Neural cell (in vitro differentiated cells): Measurements from ENCODE around the gene FAM83G. TPM values are rescaled to one million over a fixed set of nuclear protein-coding genes. Genes with fewer than 3 reads are reported as not detected.

ENCODE experiments used
- H2AFZ ChIP-seq: fragments of 200-600, 300-800 bp; sonication (generic), shearing (Covaris generic); 2 replicates; pipeline ENCODE4 v1.6.0; 2014; ENCODE audit warnings: low read depth, mild to moderate bottlenecking, antibody characterized with exemption, low read length, moderate library complexity
- H3F3A ChIP-seq: fragments of 200-600 bp; shearing (Covaris generic); 2 replicates; pipeline ENCODE4 v1.6.1; 2016; ENCODE audit warnings: mild to moderate bottlenecking, moderate library complexity, mixed read lengths, antibody characterized with exemption, low read length; ENCODE audit not compliant: insufficient read depth, poor library complexity, severe bottlenecking
- H3K27ac ChIP-seq: fragments of 200-600, 300-800 bp; sonication (generic), shearing (Covaris generic); 2 replicates; pipeline ENCODE4 v1.5.1; 2014; ENCODE audit warnings: mild to moderate bottlenecking, low read length, moderate library complexity
- H3K27me3 ChIP-seq: fragments of 300-800, 200-600 bp; sonication (generic), shearing (Covaris generic); 2 replicates; pipeline ENCODE4 v1.6.0; 2014; ENCODE audit warnings: mild to moderate bottlenecking, low read depth, low read length, moderate library complexity; ENCODE audit not compliant: insufficient read depth
- H3K36me3 ChIP-seq: fragments of 300-800, 200-600 bp; sonication (generic), shearing (Covaris generic); 2 replicates; pipeline ENCODE4 v1.5.1; 2014; ENCODE audit warnings: mild to moderate bottlenecking, antibody characterized with exemption, low read length, moderate library complexity; ENCODE audit not compliant: insufficient read depth
- H3K4me2 ChIP-seq: fragments of 300-800, 200-600 bp; sonication (generic), shearing (Covaris generic); 2 replicates; pipeline ENCODE4 v1.6.0; 2014; ENCODE audit warnings: mild to moderate bottlenecking, low read length
- H3K4me3 ChIP-seq: fragments of 300-800, 200-600 bp; sonication (generic), shearing (Covaris generic); 2 replicates; pipeline ENCODE4 v1.5.1; 2014; ENCODE audit warnings: mild to moderate bottlenecking, low read length, moderate library complexity
- H3K79me2 ChIP-seq: fragments of 200-600 bp; shearing (Covaris generic); replicated peaks from 2 replicates; pipeline ENCODE4 v1.6.0; 2014; ENCODE audit warnings: mild to moderate bottlenecking, low read length, moderate library complexity; ENCODE audit not compliant: insufficient read depth
- H3K9ac ChIP-seq: fragments of 300-800, 200-600 bp; sonication (generic), shearing (Covaris generic); 2 replicates; pipeline ENCODE4 v1.6.1; 2016; ENCODE audit warnings: mild to moderate bottlenecking, low read length, mixed read lengths
- H3K9me2 ChIP-seq: fragments of 200-600 bp; shearing (Covaris generic); 2 replicates; pipeline ENCODE4 v1.6.1; 2016; ENCODE audit warnings: mild to moderate bottlenecking, low read length, mixed read lengths; ENCODE audit not compliant: insufficient read depth
- H3K9me3 ChIP-seq: fragments of 200-600, 300-800 bp; sonication (generic), shearing (Covaris generic); 2 replicates; pipeline ENCODE4 v1.6.1; 2016; ENCODE audit warnings: mild to moderate bottlenecking, mixed run types, low read length, moderate library complexity, mixed read lengths
- H4K20me1 ChIP-seq: fragments of 200-600 bp; shearing (Covaris generic); 2 replicates; pipeline ENCODE4 v1.6.1; 2016; ENCODE audit warnings: mild to moderate bottlenecking, mixed run types; ENCODE audit not compliant: insufficient read depth
- CTCF ChIP-seq: fragments of 450-650 bp; IDR thresholded peaks from 2 replicates; pipeline ENCODE4 v1.5.1; 2014; ENCODE audit warnings: antibody characterized with exemption, mild to moderate bottlenecking, moderate library complexity; ENCODE audit not compliant: poor library complexity, severe bottlenecking
- EP300 ChIP-seq: fragments of 450-650 bp; conservative IDR thresholded peaks from 2 replicates; pipeline ENCODE4 v1.6.1; 2014; ENCODE audit warnings: antibody characterized with exemption, mild to moderate bottlenecking, moderate library complexity; ENCODE audit not compliant: poor library complexity, severe bottlenecking
- EZH2 ChIP-seq: fragments of 200-600, 300-800 bp; shearing (Covaris generic), sonication (generic); IDR thresholded peaks from 2 replicates; pipeline ENCODE4 v1.6.1; 2014; ENCODE audit warnings: antibody characterized with exemption, low read length, borderline replicate concordance, mild to moderate bottlenecking; ENCODE audit not compliant: insufficient read depth, poor library complexity, severe bottlenecking
- MXI1 ChIP-seq: fragments of 450-650 bp; conservative IDR thresholded peaks from 2 replicates; pipeline ENCODE4 v1.6.1; 2014; ENCODE audit warnings: antibody characterized with exemption, mild to moderate bottlenecking; ENCODE audit not compliant: poor library complexity, severe bottlenecking
- POLR2AphosphoS5 ChIP-seq: IDR thresholded peaks from 2 replicates; pipeline ENCODE4 v1.6.1; 2012
- RAD21 ChIP-seq: fragments of 450-650 bp; conservative IDR thresholded peaks from 2 replicates; pipeline ENCODE4 v1.6.1; 2014; ENCODE audit warnings: antibody characterized with exemption, mild to moderate bottlenecking, moderate library complexity
- SMC3 ChIP-seq: fragments of 450-650 bp; conservative IDR thresholded peaks from 2 replicates; pipeline ENCODE4 v1.6.1; 2014; ENCODE audit warnings: antibody characterized with exemption, mild to moderate bottlenecking, moderate library complexity; ENCODE audit not compliant: poor library complexity
- TAF1 ChIP-seq: IDR thresholded peaks from 2 replicates; pipeline ENCODE4 v1.6.1; 2012; ENCODE audit warnings: low read depth
- polyA plus RNA-seq: library from polyadenylated mRNA; depleted of rRNA; stranded (reverse); fragments of >200 nt; gene quantifications from 2 replicates; pipeline ENCODE4 v1.2.3, GENCODE V29; 2014
- TF ChIP-seq, protein P1 (sequence below): IDR thresholded peaks from 2 replicates; pipeline ENCODE4 v1.6.1; 2012; ENCODE audit warnings: borderline replicate concordance

FAM83G gene
- polyA plus RNA-seq, 1 donor from 2014 or later, result not detected

DNA sequence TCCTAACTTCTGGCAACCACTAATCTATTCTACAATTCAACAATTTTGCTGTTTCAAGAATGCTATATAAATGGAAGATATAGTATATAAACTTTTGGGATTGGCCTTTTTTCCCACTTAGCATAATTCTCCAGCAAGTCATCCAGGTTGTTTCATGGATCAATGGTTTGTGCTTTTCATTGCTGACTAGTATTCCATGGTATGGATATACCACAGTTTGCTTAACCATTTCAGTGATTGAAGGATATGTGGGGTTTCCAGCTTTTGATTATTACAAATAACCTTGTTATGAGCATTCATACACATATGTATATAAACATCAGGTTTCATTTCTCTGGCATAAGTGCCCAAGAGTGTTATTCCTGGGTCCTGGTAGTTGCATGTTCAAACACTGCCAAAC, 2.1 kb upstream of the FAM83G start:
- Histone ChIP-seq H3K36me3 (no peaks in the 10 kb centered on the region), H3K4me2 (no peak overlapping the region), H2AFZ (no peak overlapping the region), H3K79me2 (no peaks in the 10 kb centered on the region), H3K27me3 (peaks cover 17% of the 10 kb centered on the region), H3F3A (no peaks in the 10 kb centered on the region), H3K9me2 (no peaks in the 10 kb centered on the region), H4K20me1 (no peaks in the 10 kb centered on the region), H3K27ac (no peak overlapping the region), H3K9ac (no peak overlapping the region), H3K4me3 (no peak overlapping the region), H3K9me3 (peaks cover 6% of the 10 kb centered on the region)
- TF ChIP-seq RAD21 (no peak), CTCF (no peak), EP300 (no peak), EZH2 (no peak), MXI1 (no peak), POLR2AphosphoS5 (no peak), SMC3 (no peak)
- TF ChIP-seq, protein P1, sequence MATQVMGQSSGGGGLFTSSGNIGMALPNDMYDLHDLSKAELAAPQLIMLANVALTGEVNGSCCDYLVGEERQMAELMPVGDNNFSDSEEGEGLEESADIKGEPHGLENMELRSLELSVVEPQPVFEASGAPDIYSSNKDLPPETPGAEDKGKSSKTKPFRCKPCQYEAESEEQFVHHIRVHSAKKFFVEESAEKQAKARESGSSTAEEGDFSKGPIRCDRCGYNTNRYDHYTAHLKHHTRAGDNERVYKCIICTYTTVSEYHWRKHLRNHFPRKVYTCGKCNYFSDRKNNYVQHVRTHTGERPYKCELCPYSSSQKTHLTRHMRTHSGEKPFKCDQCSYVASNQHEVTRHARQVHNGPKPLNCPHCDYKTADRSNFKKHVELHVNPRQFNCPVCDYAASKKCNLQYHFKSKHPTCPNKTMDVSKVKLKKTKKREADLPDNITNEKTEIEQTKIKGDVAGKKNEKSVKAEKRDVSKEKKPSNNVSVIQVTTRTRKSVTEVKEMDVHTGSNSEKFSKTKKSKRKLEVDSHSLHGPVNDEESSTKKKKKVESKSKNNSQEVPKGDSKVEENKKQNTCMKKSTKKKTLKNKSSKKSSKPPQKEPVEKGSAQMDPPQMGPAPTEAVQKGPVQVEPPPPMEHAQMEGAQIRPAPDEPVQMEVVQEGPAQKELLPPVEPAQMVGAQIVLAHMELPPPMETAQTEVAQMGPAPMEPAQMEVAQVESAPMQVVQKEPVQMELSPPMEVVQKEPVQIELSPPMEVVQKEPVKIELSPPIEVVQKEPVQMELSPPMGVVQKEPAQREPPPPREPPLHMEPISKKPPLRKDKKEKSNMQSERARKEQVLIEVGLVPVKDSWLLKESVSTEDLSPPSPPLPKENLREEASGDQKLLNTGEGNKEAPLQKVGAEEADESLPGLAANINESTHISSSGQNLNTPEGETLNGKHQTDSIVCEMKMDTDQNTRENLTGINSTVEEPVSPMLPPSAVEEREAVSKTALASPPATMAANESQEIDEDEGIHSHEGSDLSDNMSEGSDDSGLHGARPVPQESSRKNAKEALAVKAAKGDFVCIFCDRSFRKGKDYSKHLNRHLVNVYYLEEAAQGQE, result no peak

- Histone ChIP-seq H3K27me3 (peaks cover 17% of the 10 kb centered on the region), H3K9ac (no peak overlapping the region)
Measured at GRCh38 chr17:19005789-19006430, 1.3 kb upstream of the FAM83G start.

More at GRCh38 chr17:19005789-19006430, 1.3 kb upstream of the FAM83G start:
- TF ChIP-seq TAF1, result no peak
- TF ChIP-seq POLR2AphosphoS5, result no peak
- no peak for TF ChIP-seq MXI1
- no peak for TF ChIP-seq CTCF
- TF ChIP-seq RAD21, result no peak
- TF ChIP-seq, protein P1, result no peak
- TF ChIP-seq EP300, result no peak
- no peaks in the 10 kb centered on the region for H4K20me1 ChIP-seq
- peaks cover 6% of the 10 kb centered on the region for H3K9me3 ChIP-seq
- no peaks in the 10 kb centered on the region for H3K9me2 ChIP-seq
- no peak overlapping the region for H3K4me3 ChIP-seq
- no peak overlapping the region for H2AFZ ChIP-seq
- no peak overlapping the region for H3K27ac ChIP-seq
- H3K4me2 ChIP-seq, result no peak overlapping the region
- no peaks in the 10 kb centered on the region for H3K36me3 ChIP-seq
- H3K79me2 ChIP-seq, result no peaks in the 10 kb centered on the region
- no peaks in the 10 kb centered on the region for H3F3A ChIP-seq
